H1 (cell line): ENCODE data around the gene LRRC56. TPM values are rescaled to one million over a fixed set of nuclear protein-coding genes. Genes with fewer than 3 reads are reported as not detected.

ENCODE experiments used
- CTCF ChIA-PET: fragments of 300-600 bp; sonication (Branson Sonifier 250); formaldehyde crosslinking; loops from one replicate; lab custom pipeline; 2021; ENCODE audit not compliant: partially characterized antibody; lab: Charles Lee
- POLR2A ChIA-PET: fragments of 300-600 bp; sonication (Branson Sonifier 250); formaldehyde crosslinking; loops from one replicate; lab custom pipeline; 2021; ENCODE audit warnings: inconsistent platforms; ENCODE audit not compliant: partially characterized antibody; lab: Charles Lee
- DNase-seq, 2 experiments: peaks; one replicate each; pipeline versions ENCODE4 v3.0.0 to v3.0.0-alpha.2; 2010 to 2022; ENCODE audit warnings: low spot score in 2 of 2, low read depth in 1 of 2, mixed read lengths in 1 of 2
- FAIRE-seq: peaks from 2 replicates; lab custom pipeline; 2011; peaks lifted over from hg19 to GRCh38; lab: Jason Lieb, UNC
- H2AFZ ChIP-seq: 2 replicates; pipeline ENCODE4 v1.8.1; 2012; ENCODE audit warnings: low read length, inconsistent platforms
- H2AK5ac ChIP-seq: 2 replicates; pipeline ENCODE4 v1.6.1; 2013; ENCODE audit warnings: low read depth, low read length
- H2BK120ac ChIP-seq: replicated peaks from 2 replicates; pipeline ENCODE3; 2013; ENCODE audit warnings: low read depth, low read length, inconsistent platforms
- H2BK12ac ChIP-seq: 2 replicates; pipeline ENCODE4 v1.6.1; 2013; ENCODE audit warnings: low read depth, low read length
- H2BK15ac ChIP-seq: 2 replicates; pipeline ENCODE4 v1.6.1; 2013; ENCODE audit warnings: low read length
- H2BK20ac ChIP-seq: 2 replicates; pipeline ENCODE4 v1.6.1; 2013; ENCODE audit warnings: low read length
- H2BK5ac ChIP-seq: 2 replicates; pipeline ENCODE4 v1.6.1; 2013; ENCODE audit warnings: low read depth, low read length
- H3K14ac ChIP-seq: 2 replicates; pipeline ENCODE4 v1.6.1; 2013; ENCODE audit warnings: inconsistent platforms; ENCODE audit not compliant: insufficient read length
- H3K18ac ChIP-seq: 2 replicates; pipeline ENCODE4 v1.6.1; 2013; ENCODE audit warnings: low read length; ENCODE audit errors: extremely low read depth
- H3K23ac ChIP-seq: 2 replicates; pipeline ENCODE4 v1.6.1; 2013; ENCODE audit warnings: inconsistent platforms; ENCODE audit not compliant: insufficient read length
- H3K23me2 ChIP-seq: 2 replicates; pipeline ENCODE4 v1.6.1; 2013; ENCODE audit warnings: low read depth, low read length
- H3K27ac ChIP-seq: 2 replicates; pipeline ENCODE4 v1.6.1; 2011; ENCODE audit warnings: low read depth, low read length, inconsistent platforms
- H3K27me3 ChIP-seq, 4 experiments: replicated peaks in 1 of 4; 1 replicate in 1 of 4; 2 replicates in 3 of 4; pipeline versions ENCODE4 v1.6.1 to v1.8.1; 2011 to 2013; ENCODE audit warnings: low read length in 3 of 4, mild to moderate bottlenecking in 3 of 4, inconsistent platforms in 2 of 4, mixed read lengths in 2 of 4, moderate library complexity in 1 of 4; ENCODE audit not compliant: control insufficient read depth in 3 of 4, insufficient read depth in 3 of 4; ENCODE audit errors: extremely low read depth in 1 of 4
- H3K36me3 ChIP-seq, 4 experiments: 2 replicates each; pipeline versions ENCODE4 v1.6.1 to v1.8.1; 2011 to 2013; ENCODE audit warnings: mild to moderate bottlenecking in 4 of 4, low read length in 3 of 4, moderate library complexity in 2 of 4, control low read depth in 1 of 4, inconsistent platforms in 1 of 4; ENCODE audit not compliant: insufficient read depth in 4 of 4, control insufficient read depth in 2 of 4
- H3K4ac ChIP-seq: replicated peaks from 2 replicates; pipeline ENCODE3; 2013; ENCODE audit warnings: low read length, low read depth, mixed read lengths, inconsistent platforms; ENCODE audit not compliant: insufficient read length
- H3K4me1 ChIP-seq, 4 experiments: replicated peaks in 1 of 4; 1 replicate in 1 of 4; 2 replicates in 3 of 4; pipeline versions ENCODE4 v1.6.1 to v1.8.1; 2011 to 2013; ENCODE audit warnings: low read length in 3 of 4, inconsistent platforms in 2 of 4, mixed read lengths in 1 of 4; ENCODE audit not compliant: insufficient read depth in 4 of 4, control insufficient read depth in 3 of 4
- H3K4me2 ChIP-seq, 2 experiments: 2 replicates each; pipeline versions ENCODE4 v1.6.1 to v1.8.1; 2011 to 2013; ENCODE audit warnings: low read depth in 2 of 2, low read length in 2 of 2, control low read depth in 1 of 2, inconsistent platforms in 1 of 2, mild to moderate bottlenecking in 1 of 2; ENCODE audit not compliant: insufficient read depth in 1 of 2
- H3K4me3 ChIP-seq, 4 experiments: fragments of 200-600, 300-600 bp in 1 of 4; sonication (generic), shearing (Covaris generic), sonication (Bioruptor Twin) in 1 of 4; 2 replicates each; pipeline versions ENCODE4 v1.5.1 to v1.8.1; 2011 to 2016; ENCODE audit warnings: low read length in 4 of 4, low read depth in 3 of 4, control low read depth in 2 of 4, inconsistent platforms in 2 of 4, mild to moderate bottlenecking in 2 of 4, mixed read lengths in 1 of 4, moderate library complexity in 1 of 4; ENCODE audit not compliant: insufficient read depth in 2 of 4; ENCODE audit errors: extremely low read depth in 1 of 4
- H3K56ac ChIP-seq: replicated peaks from 2 replicates; pipeline ENCODE3; 2013; ENCODE audit warnings: low read depth, mild to moderate bottlenecking, mixed read lengths, low read length, inconsistent platforms; ENCODE audit not compliant: insufficient read length
- H3K79me1 ChIP-seq: 2 replicates; pipeline ENCODE4 v1.6.1; 2013; ENCODE audit warnings: low read depth, low read length, control low read depth
- H3K79me2 ChIP-seq, 2 experiments: 2 replicates each; pipeline versions ENCODE4 v1.6.1 to v1.8.1; 2012 to 2013; ENCODE audit warnings: low read length in 2 of 2, mild to moderate bottlenecking in 2 of 2, inconsistent platforms in 1 of 2; ENCODE audit not compliant: insufficient read depth in 2 of 2, control insufficient read depth in 1 of 2
- H3K9ac ChIP-seq, 4 experiments: replicated peaks in 1 of 4; 1 replicate in 1 of 4; 2 replicates in 3 of 4; pipeline versions ENCODE4 v1.6.1 to v1.8.1; 2011 to 2013; ENCODE audit warnings: low read depth in 3 of 4, low read length in 3 of 4, control low read depth in 2 of 4, mild to moderate bottlenecking in 2 of 4, moderate library complexity in 2 of 4, inconsistent platforms in 1 of 4; ENCODE audit errors: extremely low read depth in 1 of 4
- H3K9me3 ChIP-seq, 2 experiments: 2 replicates each; pipeline versions ENCODE4 v1.6.1 to v1.8.1; 2012 to 2013; ENCODE audit warnings: mild to moderate bottlenecking in 2 of 2, moderate library complexity in 2 of 2, control low read depth in 1 of 2, inconsistent platforms in 1 of 2, low read depth in 1 of 2, low read length in 1 of 2, mixed read lengths in 1 of 2; ENCODE audit not compliant: insufficient read depth in 2 of 2
- H4K20me1 ChIP-seq, 2 experiments: replicated peaks in 1 of 2; 2 replicates each; pipeline versions ENCODE3 to v1.8.1; 2011 to 2013; ENCODE audit warnings: inconsistent platforms in 2 of 2, low read length in 2 of 2, mild to moderate bottlenecking in 1 of 2; ENCODE audit not compliant: insufficient read depth in 2 of 2, control insufficient read depth in 1 of 2
- H4K5ac ChIP-seq: 2 replicates; pipeline ENCODE4 v1.6.1; 2013; ENCODE audit warnings: low read length, low read depth, mixed read lengths, inconsistent platforms; ENCODE audit not compliant: insufficient read length
- H4K8ac ChIP-seq: 2 replicates; pipeline ENCODE4 v1.8.0; 2013; ENCODE audit warnings: mild to moderate bottlenecking, moderate library complexity, low read length, inconsistent platforms; ENCODE audit not compliant: insufficient read depth; ENCODE audit errors: extremely low read depth
- H4K91ac ChIP-seq: replicated peaks from 2 replicates; pipeline ENCODE3; 2013; ENCODE audit warnings: low read length, mixed read lengths, inconsistent platforms; ENCODE audit not compliant: insufficient read length
- CBX8 ChIP-seq: fragments of 300-800, 300-1000 bp; sonication (generic); IDR thresholded peaks from 2 replicates; pipeline ENCODE4 v1.7.1; 2016; ENCODE audit warnings: low read depth, low read length, borderline replicate concordance
- HDAC2 ChIP-seq, 2 experiments: fragments of 300-600 bp in 1 of 2; sonication (generic) in 1 of 2; IDR thresholded peaks; 2 replicates each; pipeline ENCODE4 v1.6.1; 2011 to 2012; ENCODE audit warnings: low read depth in 2 of 2, low read length in 2 of 2, mild to moderate bottlenecking in 2 of 2, moderate library complexity in 2 of 2, borderline replicate concordance in 1 of 2, inconsistent platforms in 1 of 2
- HDAC6 ChIP-seq: IDR thresholded peaks from one replicate; pipeline ENCODE4 v1.7.1; 2012; ENCODE audit warnings: low read depth, mild to moderate bottlenecking, inconsistent platforms, low read length, moderate library complexity
- KDM4A ChIP-seq: IDR thresholded peaks from one replicate; pipeline ENCODE4 v1.7.1; 2012; ENCODE audit warnings: low read depth, mild to moderate bottlenecking, moderate library complexity, low read length, inconsistent platforms; ENCODE audit not compliant: severe bottlenecking
- KDM5A ChIP-seq: fragments of 200-600 bp; IDR thresholded peaks from 2 replicates; pipeline ENCODE4 v1.7.1; 2012; ENCODE audit warnings: mild to moderate bottlenecking, low read length, inconsistent platforms, mixed read lengths
- PHF8 ChIP-seq: fragments of 200-600 bp; sonication (generic); conservative IDR thresholded peaks from 2 replicates; pipeline ENCODE4 v1.7.1; 2012; ENCODE audit warnings: low read depth, mild to moderate bottlenecking, inconsistent platforms, low read length, moderate library complexity
- POLR2A ChIP-seq, 2 experiments: IDR thresholded peaks; 1 replicate in 1 of 2; 2 replicates in 1 of 2; pipeline ENCODE4 v1.6.1; 2011; ENCODE audit warnings: low read depth in 2 of 2, low read length in 2 of 2, mild to moderate bottlenecking in 2 of 2; ENCODE audit errors: control extremely low read depth in 1 of 2
- SIRT6 ChIP-seq: IDR thresholded peaks from one replicate; pipeline ENCODE4 v1.7.1; 2012; ENCODE audit warnings: low read length, inconsistent platforms
- SP4 ChIP-seq: IDR thresholded peaks from 2 replicates; pipeline ENCODE4 v1.6.1; 2012; ENCODE audit warnings: low read length, inconsistent platforms
- WGBS, 2 experiments: shearing (Covaris generic) in 1 of 2; methylation state at CpG; one replicate each; pipeline versions ENCODE4 v1.1.6 to v1.1.7; 2013 to 2015; ENCODE audit warnings: low lambda C conversion rate in 2 of 2, mixed read lengths in 2 of 2, inconsistent platforms in 1 of 2, low coverage in 1 of 2, missing lambda C conversion rate in 1 of 2; ENCODE audit not compliant: insufficient replicate concordance in 2 of 2, insufficient coverage in 1 of 2, insufficient read length in 1 of 2; ENCODE audit errors: extremely low coverage in 1 of 2, missing lambda C conversion rate in 1 of 2; 5-methylcytosine and 5-hydroxymethylcytosine counted together
- polyA plus RNA-seq, 7 experiments: library from polyadenylated mRNA; depleted of rRNA in 3 of 7; stranded (reverse) in 5 of 7; unstranded in 2 of 7; fragments of >200 nt in 5 of 7; fragments of 200-250 nt in 2 of 7; gene quantifications; 1 replicate in 5 of 7; 2 replicates in 1 of 7; 4 replicates in 1 of 7; pipeline versions ENCODE4 v1.2.1 to v1.2.3, GENCODE V29; 2011 to 2013; ENCODE audit warnings: missing spikeins in 2 of 7, mixed read lengths in 2 of 7
- total RNA-seq: library from RNA; stranded (reverse); fragmentation: NEBNext Ultra II Directional; extraction: Animal tissue kit (Norgen Biotek cat#: 25700); gene quantifications from 2 replicates; pipeline ENCODE4 v1.2.1, GENCODE V29; 2021

The LRRC56 gene
- total and polyA plus RNA-seq, 2 of the 8 experiments (the other 6 are each of a cell fraction or from before 2014, with no cell fraction given), result 0.94 to 1.9 TPM

GRCh38 chr11:544817-545166, 7.5 kb downstream of the LRRC56 start:
- no peaks in the 10 kb centered on the region for H3K23me2 ChIP-seq
- H2BK12ac ChIP-seq, result no peak overlapping the region
- H2BK15ac ChIP-seq, result no peak overlapping the region
- no peak overlapping the region for H3K4me3 ChIP-seq
- H4K8ac ChIP-seq, result no peak overlapping the region; the same call in 1 of the 2 replicates
- peaks cover 0 to 2% (median 0%) of the 10 kb centered on the region in 4 experiments; a peak in 3 of 7 replicates for H3K4me1 ChIP-seq
- H3K79me1 ChIP-seq, result no peaks in the 10 kb centered on the region
- DNase-seq, result no peak
- FAIRE-seq, result no peak
- H3K56ac ChIP-seq, result no peak overlapping the region
- H3K79me2 ChIP-seq, result no peaks in the 10 kb centered on the region
- TF ChIP-seq HDAC2 (IDR thresholded peaks at IDR 0.05; ENCODE audit: borderline replicate concordance in 1 of 2, low read depth in 2 of 2, low read length in 2 of 2) (no peak), KDM4A (no peak), SIRT6 (no peak), SP4 (no peak), PHF8 (no peak), POLR2A (IDR thresholded peaks at IDR 0.05; ENCODE audit: control extremely low read depth in 1 of 2, low read depth in 2 of 2, low read length in 2 of 2) (no peak), HDAC6 (no peak), KDM5A (no peak), CBX8 (no peak)
- TF ChIP-seq, all 59 proteins: peak for 0
- Histone ChIP-seq H3K23ac (no peak overlapping the region), H2AK5ac (no peak overlapping the region), H3K27ac (no peak overlapping the region), H2BK5ac (no peak overlapping the region), H4K91ac (no peak overlapping the region), H3K18ac (no peak overlapping the region), H3K4ac (no peak overlapping the region), H2BK120ac (no peak overlapping the region), H2BK20ac (no peak overlapping the region), H3K36me3 (no peaks in the 10 kb centered on the region), H3K14ac (no peak overlapping the region), H3K27me3 (no peaks in the 10 kb centered on the region), H3K9ac (no peak overlapping the region), H3K4me2 (no peak overlapping the region), H3K9me3 (no peaks in the 10 kb centered on the region), H4K20me1 (no peaks in the 10 kb centered on the region), H4K5ac (no peak overlapping the region), H2AFZ (no peak overlapping the region)
- 100% methylated on average over 2 of the region's 5 CpGs; no CpG with 5 or more reads in 1 of the 2 experiments for WGBS, 2 experiments
- ChIA-PET POLR2A (interaction anchor here (0.6 to 1.3 kb wide), 3 partner anchors 9 to 338 kb away, joined by 3 to 4 read pairs (median 4); partner anchors contain the start of gene BET1L), CTCF (interaction anchor here (0.8 to 1.2 kb wide), 2 partner anchors 51 to 220 kb away, joined by 3 read pairs; no protein-coding TSS in a partner anchor)
